AG09319 (cell line): ENCODE data around the gene ALKBH3.

Source experiments
- DNase-seq: peaks from one replicate; pipeline ENCODE4 v3.0.0-alpha.2; 2010; ENCODE audit warnings: low read depth; ENCODE audit errors: extremely low read depth
- CTCF ChIP-seq: IDR thresholded peaks from 2 replicates; pipeline ENCODE4 v1.5.1; 2011; ENCODE audit warnings: low read depth, mild to moderate bottlenecking, inconsistent platforms, low read length, moderate library complexity

Gene ALKBH3

GRCh38 chr11:43925932-43926505 lies 45.4 kb downstream of the ALKBH3 start:
- TF ChIP-seq CTCF = no peak
- DNase-seq = no peak

- no peak for DNase-seq
Measured at GRCh38 chr11:43927070-43927469, 46.4 kb downstream of the ALKBH3 start.

GRCh38 chr11:43927925-43928707 lies 47.5 kb downstream of the ALKBH3 start:
- no peak for DNase-seq
- TF ChIP-seq CTCF = no peak

More at GRCh38 chr11:43927070-43927469, 46.4 kb downstream of the ALKBH3 start:
- no peak for TF ChIP-seq CTCF

GRCh38 chr11:43928721-43929120 lies 48.1 kb downstream of the ALKBH3 start:
- TF ChIP-seq CTCF = no peak
- no peak for DNase-seq

- no peak for TF ChIP-seq CTCF
- no peak for DNase-seq
Measured at GRCh38 chr11:43930868-43931716, 50.5 kb downstream of the ALKBH3 start.

- peak; percentile 5 for TF ChIP-seq CTCF
- no peak for DNase-seq
Measured at GRCh38 chr11:43931717-43932039, 51.0 kb downstream of the ALKBH3 start.

GRCh38 chr11:43933226-43933607 lies 52.6 kb downstream of the ALKBH3 start:
- no peak for TF ChIP-seq CTCF
- no peak for DNase-seq
